Activated CD4-positive, alpha-beta T cell treated with anti-CD3 and anti-CD28 coated beads, Interleukin-2, amount 50 U/mL, for 4 hours (primary cell): ENCODE data around the gene DNAH2.
"Not testable (repeated sequence)": the region's sequence is repeated elsewhere in the genome, so short reads cannot be mapped to it uniquely, and the experiment has no call there.

ENCODE experiments used
- DNase-seq, 2 experiments: peaks; one replicate each; pipeline ENCODE4 v3.0.0-alpha.2; 2020

DNAH2 gene

DNA sequence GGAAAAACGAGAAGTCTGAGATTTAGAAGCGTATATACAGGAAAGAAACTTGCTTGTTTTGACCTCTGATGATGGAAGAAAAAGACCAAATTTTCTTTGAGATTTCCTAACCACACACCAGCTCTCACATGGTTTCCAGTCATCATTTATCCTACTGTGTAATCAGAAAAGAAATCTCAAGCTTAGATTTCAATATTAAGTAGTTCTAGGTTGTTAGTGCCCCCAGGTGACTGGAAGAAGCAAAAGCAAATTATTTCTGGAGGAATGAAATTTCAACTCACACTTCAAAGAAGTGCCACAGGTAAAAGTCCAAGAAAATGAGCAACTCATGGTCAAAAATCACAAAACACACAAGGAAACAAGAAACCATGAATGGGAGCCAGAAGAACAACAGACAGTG is 64.7 kb downstream of the DNAH2 start:
- no peak for DNase-seq

- no peak for DNase-seq
Observed at GRCh38 chr17:7786866-7787265, 69.3 kb downstream of the DNAH2 start.

GRCh38 chr17:7789131-7789530 is 71.6 kb downstream of the DNAH2 start:
- no peak for DNase-seq

GRCh38 chr17:7790150-7790549 is 72.6 kb downstream of the DNAH2 start:
- DNase-seq, result no peak

- DNase-seq, result no peak
Observed at GRCh38 chr17:7792611-7793010, 75.1 kb downstream of the DNAH2 start.

- no peak for DNase-seq
Observed at GRCh38 chr17:7794075-7794663, 76.6 kb downstream of the DNAH2 start.

- no peak for DNase-seq
Observed at GRCh38 chr17:7797976-7798375, 80.4 kb downstream of the DNAH2 start.

DNA sequence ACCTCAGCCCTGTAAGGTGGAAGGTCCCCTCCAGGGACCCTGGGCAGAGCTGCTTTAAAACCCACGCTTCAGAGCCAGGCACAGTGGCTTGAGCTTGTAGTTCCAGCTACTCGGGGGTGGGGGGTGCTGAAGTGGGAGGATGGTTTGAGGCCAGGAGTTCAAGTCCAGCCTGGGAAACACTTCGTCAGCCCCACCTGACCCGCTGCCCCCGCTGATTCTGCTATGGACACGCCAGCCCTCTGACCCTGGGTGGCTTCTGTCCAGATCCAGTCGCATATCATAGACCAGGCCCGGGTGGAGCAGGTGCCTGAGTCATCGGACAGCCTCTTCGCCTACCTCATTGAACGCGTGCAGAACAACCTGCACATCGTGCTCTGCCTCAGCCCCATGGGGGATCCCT is 81.3 kb downstream of the DNAH2 start:
- DNase-seq, result no peak

GRCh38 chr17:7803981-7804380 is 86.4 kb downstream of the DNAH2 start:
- DNase-seq, result no peak

DNA sequence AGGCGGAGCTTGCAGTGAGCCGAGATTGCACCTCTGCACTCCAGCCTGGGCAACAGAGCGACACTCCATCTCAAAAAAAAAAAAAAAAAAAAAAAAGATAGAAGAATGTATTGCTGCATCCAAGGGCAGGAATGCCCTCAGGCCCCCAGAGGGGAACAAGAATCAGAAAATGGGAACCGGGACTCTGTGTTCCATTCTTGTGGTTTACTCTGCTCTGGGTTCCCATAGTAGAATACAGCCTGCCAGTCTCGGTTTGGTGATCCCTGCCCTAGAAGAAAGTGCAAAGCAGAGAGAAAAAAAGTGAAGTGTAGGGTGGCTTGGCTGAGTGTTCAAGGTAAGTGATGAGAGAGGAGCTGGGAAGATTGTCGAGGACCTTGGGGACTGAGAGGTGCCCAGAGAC is 89.0 kb downstream of the DNAH2 start:
- DNase-seq, result no peak

DNA sequence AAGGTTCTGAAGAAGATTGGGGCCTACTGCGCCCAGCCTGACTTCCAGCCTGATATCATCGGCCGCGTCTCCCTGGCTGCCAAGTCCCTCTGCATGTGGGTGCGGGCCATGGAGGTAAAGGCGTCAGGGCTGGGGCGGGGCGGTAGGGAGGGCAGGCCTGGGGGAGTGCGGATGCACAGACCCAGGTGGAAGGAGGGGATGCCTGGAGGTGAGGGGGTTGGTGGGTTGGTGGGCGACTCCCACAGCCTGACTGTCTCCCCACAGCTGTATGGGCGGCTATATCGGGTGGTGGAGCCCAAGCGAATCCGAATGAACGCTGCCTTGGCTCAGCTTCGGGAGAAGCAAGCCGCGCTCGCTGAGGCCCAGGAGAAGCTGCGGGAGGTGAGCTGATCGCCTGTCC is 89.7 kb downstream of the DNAH2 start:
- DNase-seq, result no peak

- no peak for DNase-seq
Observed at GRCh38 chr17:7809086-7809790, 91.7 kb downstream of the DNAH2 start.

GRCh38 chr17:7809791-7810343 is 92.3 kb downstream of the DNAH2 start:
- not testable (repeated sequence) for DNase-seq

GRCh38 chr17:7811251-7811650 is 93.7 kb downstream of the DNAH2 start:
- DNase-seq, result no peak

DNA sequence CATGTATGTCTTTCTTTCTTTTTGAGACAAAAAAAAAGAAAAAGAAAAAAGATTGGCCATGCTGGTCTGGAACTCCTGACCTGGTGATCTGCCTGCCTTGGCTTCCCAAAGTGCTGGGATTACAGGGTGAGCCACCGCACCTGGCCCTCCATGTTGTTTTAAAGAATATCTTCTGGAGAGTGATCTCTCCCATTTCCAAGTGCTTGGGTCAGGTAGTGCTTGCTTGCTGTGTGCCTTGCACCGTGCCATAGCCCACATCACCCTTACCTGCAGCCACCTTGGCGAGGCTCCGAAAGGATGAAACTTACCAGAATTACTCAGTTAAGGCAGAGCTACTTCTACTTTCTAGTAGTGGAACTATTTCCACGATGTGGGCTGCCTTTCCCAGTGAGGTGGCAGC is 97.4 kb downstream of the DNAH2 start:
- DNase-seq, result no peak

GRCh38 chr17:7816926-7817642 is 99.5 kb downstream of the DNAH2 start:
- DNase-seq, result no peak

GRCh38 chr17:7817643-7817964 is 100.1 kb downstream of the DNAH2 start:
- no peak for DNase-seq

GRCh38 chr17:7818026-7818425 is 100.5 kb downstream of the DNAH2 start:
- no peak for DNase-seq

DNA sequence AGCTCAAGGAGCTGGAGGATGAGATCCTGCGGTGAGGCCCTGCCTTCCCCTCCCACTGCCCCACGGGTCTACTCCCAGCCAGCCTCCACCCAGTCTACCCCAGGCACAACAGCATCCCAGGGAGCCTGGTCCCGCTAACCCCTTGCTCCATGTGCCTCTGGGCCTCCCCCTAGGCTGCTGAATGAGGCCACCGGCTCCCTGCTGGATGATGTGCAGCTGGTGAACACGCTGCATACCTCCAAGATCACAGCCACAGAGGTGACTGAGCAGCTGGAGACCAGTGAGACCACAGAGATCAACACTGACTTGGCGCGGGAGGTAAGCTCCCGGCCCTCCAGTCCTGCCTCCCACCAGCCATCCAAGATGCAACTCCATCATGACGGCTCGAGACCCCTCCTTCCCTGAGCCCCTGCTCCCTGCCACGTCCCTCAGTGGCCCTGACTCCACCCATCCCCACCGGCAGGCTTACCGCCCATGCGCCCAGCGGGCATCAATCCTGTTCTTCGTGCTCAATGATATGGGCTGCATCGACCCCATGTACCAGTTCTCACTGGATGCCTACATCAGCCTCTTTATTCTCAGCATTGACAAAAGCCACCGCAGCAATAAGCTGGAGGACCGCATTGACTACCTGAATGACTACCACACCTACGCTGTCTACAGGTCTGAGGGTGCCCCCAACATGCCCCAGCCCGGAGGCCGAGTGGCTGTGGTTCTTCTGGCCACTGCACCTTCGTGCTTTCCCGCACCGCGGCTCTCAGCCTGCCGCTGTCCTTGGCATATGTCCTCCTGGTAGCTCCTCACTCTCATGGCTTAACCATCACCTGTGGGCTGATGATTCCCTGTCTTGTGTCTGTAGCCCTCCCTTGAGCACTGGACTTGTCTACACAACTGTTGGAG is 101.5 kb downstream of the DNAH2 start:
- DNase-seq, result no peak

- DNase-seq, result no peak
Observed at GRCh38 chr17:7820231-7820630, 102.7 kb downstream of the DNAH2 start.

DNA sequence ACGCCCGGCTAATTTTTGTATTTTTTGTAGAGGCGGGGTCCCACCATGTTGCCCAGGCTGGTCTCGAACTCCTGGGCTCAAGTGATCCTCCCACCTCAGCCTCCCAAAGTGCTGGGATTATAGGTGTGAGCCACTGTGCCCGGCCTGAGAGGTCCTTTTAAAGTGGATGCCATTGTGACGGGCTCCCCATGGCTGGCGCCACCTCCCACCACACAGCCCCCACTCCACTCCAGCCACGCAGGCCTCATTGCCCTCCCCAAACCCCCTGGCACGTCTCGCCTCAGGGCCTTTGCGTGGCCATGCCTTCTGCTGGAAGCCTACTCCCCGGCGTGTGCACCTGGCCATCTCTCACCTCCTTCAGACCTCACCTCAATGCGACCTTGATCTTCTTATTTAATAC is 104.6 kb downstream of the DNAH2 start:
- no peak for DNase-seq

DNA sequence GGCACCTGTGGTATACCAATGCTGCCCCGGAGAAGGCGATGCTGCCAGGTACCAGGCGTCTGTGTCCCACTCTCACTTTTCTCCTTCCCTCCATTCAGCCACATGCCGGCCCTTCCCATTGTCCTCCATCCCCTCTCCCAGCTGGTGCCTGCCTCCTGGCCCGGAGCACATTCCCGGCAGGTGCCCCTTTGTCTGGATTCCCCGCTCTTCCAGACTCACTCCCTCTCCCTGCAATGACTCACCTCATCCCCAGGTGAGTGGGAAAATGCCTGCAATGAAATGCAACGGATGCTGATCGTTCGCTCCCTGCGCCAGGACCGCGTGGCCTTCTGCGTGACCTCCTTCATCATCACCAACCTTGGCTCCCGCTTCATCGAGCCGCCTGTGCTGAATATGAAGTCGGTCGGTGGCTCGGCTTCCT is 106.0 kb downstream of the DNAH2 start:
- no peak for DNase-seq
